Fibroblast of villous mesenchyme (primary cell): ENCODE data around the gene PRSS48. TPM values are rescaled to one million over a fixed set of nuclear protein-coding genes. Genes with fewer than 3 reads are reported as not detected.

Experiments used
- DNase-seq: peaks from one replicate; pipeline ENCODE4 v3.0.0-alpha.2; 2010; ENCODE audit warnings: low read depth
- H3K4me3 ChIP-seq: 2 replicates; pipeline ENCODE4 v1.5.1; 2011; ENCODE audit warnings: low read depth, mild to moderate bottlenecking, low read length
- total RNA-seq: library from RNA; depleted of rRNA; stranded (reverse); fragments of >200 nt; gene quantifications from 2 replicates; pipeline ENCODE4 v1.2.3, GENCODE V29; 2012
- TF ChIP-seq, protein P1 (sequence below): IDR thresholded peaks from 2 replicates; pipeline ENCODE4 v1.5.1; 2012; ENCODE audit warnings: low read depth, mild to moderate bottlenecking, low read length; ENCODE audit not compliant: insufficient read depth

The PRSS48 gene
- total RNA-seq, 1 donor, result not detected

DNA sequence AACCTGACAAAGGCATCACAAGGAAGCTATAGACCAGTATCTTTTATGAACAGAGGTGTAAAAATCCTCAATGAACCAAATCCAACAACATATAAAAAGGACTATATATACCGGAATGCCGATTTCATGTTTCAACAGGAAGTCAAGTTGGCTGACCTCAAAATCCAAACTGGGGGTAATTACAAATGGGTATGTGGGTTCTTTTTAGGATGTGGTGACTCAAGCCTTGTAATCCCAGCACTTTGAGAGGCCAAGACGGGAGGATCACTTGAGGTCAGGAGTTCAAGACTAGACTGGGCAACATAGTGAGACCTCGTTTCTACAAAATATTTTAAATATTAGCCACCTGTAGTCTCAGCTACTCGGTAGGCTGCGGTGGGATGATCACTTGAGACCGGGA lies 10.4 kb downstream of the PRSS48 start:
- DNase-seq, result no peak
- no peak overlapping the region for H3K4me3 ChIP-seq
- TF ChIP-seq, protein P1, sequence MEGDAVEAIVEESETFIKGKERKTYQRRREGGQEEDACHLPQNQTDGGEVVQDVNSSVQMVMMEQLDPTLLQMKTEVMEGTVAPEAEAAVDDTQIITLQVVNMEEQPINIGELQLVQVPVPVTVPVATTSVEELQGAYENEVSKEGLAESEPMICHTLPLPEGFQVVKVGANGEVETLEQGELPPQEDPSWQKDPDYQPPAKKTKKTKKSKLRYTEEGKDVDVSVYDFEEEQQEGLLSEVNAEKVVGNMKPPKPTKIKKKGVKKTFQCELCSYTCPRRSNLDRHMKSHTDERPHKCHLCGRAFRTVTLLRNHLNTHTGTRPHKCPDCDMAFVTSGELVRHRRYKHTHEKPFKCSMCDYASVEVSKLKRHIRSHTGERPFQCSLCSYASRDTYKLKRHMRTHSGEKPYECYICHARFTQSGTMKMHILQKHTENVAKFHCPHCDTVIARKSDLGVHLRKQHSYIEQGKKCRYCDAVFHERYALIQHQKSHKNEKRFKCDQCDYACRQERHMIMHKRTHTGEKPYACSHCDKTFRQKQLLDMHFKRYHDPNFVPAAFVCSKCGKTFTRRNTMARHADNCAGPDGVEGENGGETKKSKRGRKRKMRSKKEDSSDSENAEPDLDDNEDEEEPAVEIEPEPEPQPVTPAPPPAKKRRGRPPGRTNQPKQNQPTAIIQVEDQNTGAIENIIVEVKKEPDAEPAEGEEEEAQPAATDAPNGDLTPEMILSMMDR, result no peak

DNA sequence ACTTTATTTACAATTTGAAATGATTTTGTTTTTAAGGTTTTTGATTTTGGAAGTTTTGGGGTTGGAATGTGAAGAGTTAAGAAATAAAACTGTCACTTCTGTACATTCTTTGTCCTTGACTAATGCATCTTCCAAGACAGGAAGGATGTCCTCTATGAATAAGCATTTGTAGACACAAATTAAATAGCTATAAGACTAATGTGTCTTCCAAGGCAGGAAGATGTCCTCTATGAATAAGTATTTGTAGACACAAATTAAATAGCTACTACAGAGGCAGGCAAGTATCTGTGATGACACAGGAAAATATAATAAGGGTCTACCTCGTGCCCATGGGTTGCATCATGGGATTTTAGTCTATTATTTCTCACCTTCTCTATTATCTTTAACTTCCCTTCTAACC lies 14.5 kb downstream of the PRSS48 start:
- no peak overlapping the region for H3K4me3 ChIP-seq
- peak; percentile 17 for DNase-seq
- TF ChIP-seq, protein P1, result no peak

DNA sequence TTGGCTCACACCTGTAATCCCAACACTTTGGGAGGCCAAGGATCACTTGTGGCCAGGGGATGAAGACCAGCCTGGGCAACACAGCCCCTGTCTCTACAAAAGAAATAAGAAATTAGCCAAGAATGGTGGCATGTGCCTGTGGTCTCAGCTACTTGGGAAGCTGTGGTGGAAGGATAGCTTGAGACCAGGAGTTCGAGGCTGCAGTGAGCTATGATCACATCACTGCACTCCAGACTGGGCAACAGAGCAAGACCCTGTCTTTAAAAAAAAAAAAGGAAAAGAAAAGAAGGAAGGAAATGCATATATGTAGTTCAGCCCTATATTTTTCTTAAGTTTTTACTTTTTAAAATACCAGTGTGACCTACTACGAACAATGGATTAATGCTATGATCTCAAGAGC lies 15.1 kb downstream of the PRSS48 start:
- TF ChIP-seq, protein P1, result no peak

DNA sequence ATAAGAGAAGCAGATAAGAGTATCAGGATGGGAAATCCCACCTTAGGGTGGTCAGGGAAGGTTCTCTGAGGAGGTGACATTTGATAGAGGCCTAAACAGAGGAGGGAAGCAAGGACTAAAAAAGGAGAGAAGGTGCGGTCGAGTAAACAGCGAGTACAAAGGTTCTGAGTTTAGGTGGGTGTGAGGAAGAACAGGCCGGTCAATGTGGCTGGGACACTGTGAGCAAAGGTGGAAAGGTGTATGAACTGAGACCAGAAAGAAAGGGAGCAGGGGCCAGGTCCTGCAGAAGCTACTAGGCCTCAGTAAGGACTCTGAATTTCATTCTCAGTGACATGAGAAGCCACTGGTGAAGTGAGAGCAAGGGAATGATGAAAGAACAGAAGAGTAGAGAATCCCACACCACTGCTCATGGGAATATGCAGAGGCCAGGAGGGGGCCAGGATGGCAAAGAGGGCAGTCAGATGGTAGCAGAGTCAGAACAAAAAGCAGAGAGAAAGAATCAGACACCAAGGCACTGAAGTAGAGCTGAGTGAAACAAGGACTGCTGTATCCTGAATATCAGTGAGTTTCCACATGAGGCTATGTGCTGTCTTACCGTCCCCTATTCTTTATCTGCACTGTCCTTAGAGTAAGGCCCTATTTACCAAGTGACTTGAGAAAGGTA lies 18.0 kb downstream of the PRSS48 start:
- TF ChIP-seq, protein P1, result no peak
- no peak for DNase-seq
- no peak overlapping the region for H3K4me3 ChIP-seq

More for the DNA sequence above, 15.1 kb downstream of the PRSS48 start:
- no peak for DNase-seq
- H3K4me3 ChIP-seq, result no peak overlapping the region

DNA sequence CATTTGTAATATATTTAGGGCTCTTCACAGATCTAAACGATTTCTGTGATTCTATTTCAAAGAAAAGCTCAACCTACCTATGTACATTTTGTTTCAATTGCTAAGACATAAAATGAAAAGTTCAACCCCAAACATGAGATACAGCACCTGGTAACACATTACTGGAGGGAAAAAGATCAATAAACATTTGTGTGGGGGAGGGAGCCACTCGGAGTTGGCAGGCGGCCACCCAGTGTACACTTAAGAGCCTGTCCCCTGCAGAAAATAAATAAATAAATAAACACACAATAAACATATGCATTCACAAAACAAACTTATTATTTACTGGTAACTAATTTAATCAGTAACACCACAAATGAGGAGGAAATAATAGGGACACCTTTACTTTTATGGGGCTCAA lies 19.3 kb downstream of the PRSS48 start:
- no peak overlapping the region for H3K4me3 ChIP-seq
- TF ChIP-seq, protein P1, result no peak
- DNase-seq, result no peak

DNA sequence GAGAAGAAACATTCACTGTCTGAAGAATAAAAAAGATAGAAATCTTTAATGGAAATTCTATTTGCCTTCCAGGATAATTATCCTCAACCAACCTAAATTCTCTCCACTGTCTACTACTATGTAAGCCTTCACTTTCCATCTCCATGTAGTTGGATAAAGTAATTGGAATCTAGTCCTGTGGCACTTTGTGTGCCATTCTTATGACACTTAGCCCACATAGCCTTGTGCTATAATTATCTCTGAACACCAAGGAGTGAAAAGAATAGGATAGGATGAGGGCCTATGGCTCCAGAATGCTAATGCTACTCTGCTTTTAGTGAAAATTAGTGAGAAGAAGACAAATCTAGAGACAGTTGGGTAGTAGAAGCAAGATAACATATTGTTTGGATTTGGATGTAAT lies 20.2 kb downstream of the PRSS48 start:
- DNase-seq, result no peak
- no peak overlapping the region for H3K4me3 ChIP-seq
- TF ChIP-seq, protein P1, result no peak

DNA sequence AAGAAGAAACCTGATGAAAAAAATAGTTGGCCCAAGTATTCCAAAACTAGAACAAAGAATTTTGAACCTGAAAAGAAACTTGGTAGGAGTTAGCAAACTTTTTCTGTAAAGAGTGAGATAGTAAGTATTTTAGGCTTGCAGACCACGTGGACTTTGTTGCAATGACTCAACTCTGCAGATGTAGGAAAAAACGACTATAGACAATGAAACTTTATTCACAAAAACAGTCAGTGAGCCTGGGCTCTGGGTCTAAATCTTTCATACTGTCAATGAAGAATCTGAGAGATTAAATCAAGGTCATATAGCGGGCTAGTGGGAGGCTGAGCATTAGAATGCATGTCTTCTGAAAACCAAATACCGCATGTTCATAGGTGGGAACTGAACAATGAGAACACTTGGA lies 25.5 kb downstream of the PRSS48 start:
- DNase-seq, result peak; percentile 31
- TF ChIP-seq, protein P1, result no peak
- no peak overlapping the region for H3K4me3 ChIP-seq
